ENCODE data around the gene RTEL1.
A peak's percentile ranks its signal among the peaks of the same experiment; 100 is the strongest.

The RTEL1 gene

DNA sequence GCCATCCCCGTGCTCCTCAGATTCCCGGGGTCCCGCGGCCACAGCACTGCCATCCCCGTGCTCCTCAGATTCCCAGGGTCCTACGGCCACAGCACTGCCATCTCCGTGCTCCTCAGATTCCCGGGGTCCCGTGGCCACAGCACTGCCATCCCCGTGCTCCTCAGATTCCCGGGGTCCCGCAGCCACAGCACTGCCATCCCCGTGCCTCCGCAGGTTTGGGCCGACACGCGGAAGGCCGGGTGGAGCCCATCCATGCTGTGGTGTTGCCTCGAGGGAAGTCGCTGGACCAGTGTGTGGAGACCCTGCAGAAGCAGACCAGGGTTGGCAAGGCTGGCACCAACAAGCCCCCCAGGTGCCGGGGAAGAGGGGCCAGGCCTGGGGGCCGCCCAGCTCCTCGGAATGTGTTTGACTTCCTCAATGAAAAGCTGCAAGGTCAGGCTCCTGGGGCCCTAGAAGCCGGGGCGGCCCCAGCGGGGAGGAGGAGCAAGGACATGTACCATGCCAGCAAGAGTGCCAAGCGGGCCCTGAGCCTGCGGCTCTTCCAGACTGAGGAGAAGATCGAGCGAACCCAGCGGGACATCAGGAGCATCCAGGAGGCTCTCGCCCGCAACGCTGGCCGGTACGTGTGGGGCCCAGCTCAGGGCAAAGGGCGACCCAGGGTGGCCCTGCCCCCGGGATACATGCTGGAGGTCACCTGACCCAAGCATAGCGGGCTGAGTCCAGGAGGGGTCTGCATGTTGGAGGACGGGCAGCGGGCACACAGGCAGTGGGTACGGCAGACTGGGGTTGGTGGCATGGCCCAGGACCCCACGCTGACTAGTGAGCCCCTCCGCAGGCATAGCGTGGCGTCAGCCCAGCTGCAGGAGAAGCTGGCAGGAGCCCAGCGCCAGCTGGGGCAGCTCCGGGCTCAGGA lies 77.1 kb downstream of the RTEL1 start:
- in situ Hi-C loops (cut with MboI; ENCODE audit: low pct_unique_long_range_greater_than_20kb, low sequenced_read_pairs, unreplicated experiment) = no loop called here
- no peak for TF ChIP-seq CTCF (IDR thresholded peaks at IDR 0.05; ENCODE audit: extremely low read depth, insufficient read depth, missing control alignments)
- DNase-seq (ENCODE audit: low spot score) = no peak

- TF ChIP-seq CTCF (IDR thresholded peaks at IDR 0.05; ENCODE audit: extremely low read depth, insufficient read depth, missing control alignments) = no peak
- in situ Hi-C loops (cut with MboI; ENCODE audit: low pct_unique_long_range_greater_than_20kb, low sequenced_read_pairs, unreplicated experiment) = no loop called here
- peak; percentile 79 for DNase-seq (ENCODE audit: low spot score)
Observed at GRCh38 chr20:63735859-63736718, 78.0 kb downstream of the RTEL1 start, which contains the start of gene LIME1. LIME1 (plus strand) TSS chr20:63736664; CDS start chr20:63737550, 886 bp downstream.

DNA sequence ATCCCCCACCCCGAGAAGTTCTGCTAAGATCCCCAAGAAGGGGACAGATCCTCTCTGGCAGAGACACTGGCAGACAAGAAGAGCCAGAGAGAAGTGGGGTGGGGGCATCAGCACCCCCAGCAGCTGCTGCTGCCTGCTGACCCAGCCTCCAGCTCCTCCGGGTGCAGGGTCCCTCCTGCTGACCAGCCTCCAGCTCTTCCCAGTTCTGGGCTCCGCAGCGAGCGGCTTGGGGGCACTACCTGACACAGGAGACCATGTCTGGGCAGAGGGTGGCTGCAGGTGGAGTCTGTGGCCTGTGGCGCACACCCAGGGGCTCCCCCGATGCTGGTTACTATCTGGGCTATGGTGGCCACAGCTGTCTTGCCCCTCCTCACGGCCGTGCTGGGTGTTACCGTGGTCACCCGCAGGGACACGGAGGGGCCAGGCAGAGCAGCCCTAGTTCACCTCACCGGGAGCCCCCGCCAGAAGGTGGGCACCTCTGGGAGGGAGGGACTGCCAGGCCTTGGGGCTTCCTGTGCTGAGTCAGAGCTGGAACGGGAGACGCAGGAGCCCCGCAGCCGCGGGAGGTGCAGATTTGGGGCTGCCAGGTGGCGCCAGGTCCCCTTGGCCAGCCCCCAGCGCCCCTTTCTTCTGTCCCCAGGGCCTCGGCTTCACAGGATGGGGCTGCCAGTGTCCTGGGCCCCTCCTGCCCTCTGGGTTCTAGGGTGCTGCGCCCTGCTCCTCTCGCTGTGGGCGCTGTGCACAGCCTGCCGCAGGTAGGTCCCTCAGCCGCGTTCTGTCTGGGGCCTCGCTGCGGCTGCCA lies 79.0 kb downstream of the RTEL1 start:
- TF ChIP-seq CTCF (IDR thresholded peaks at IDR 0.05; ENCODE audit: extremely low read depth, insufficient read depth, missing control alignments) = no peak
- peak; percentile 73 for DNase-seq (ENCODE audit: low spot score)
- in situ Hi-C loops (cut with MboI; ENCODE audit: low pct_unique_long_range_greater_than_20kb, low sequenced_read_pairs, unreplicated experiment) = no loop called here

- TF ChIP-seq CTCF (IDR thresholded peaks at IDR 0.05; ENCODE audit: extremely low read depth, insufficient read depth, missing control alignments) = no peak
- in situ Hi-C loops (cut with MboI; ENCODE audit: low pct_unique_long_range_greater_than_20kb, low sequenced_read_pairs, unreplicated experiment) = no loop called here
- DNase-seq (ENCODE audit: low spot score) = no peak
Observed at GRCh38 chr20:63737695-63737944, 79.5 kb downstream of the RTEL1 start.

GRCh38 chr20:63737945-63738686 lies 80.0 kb downstream of the RTEL1 start:
- in situ Hi-C loops (cut with MboI; ENCODE audit: low pct_unique_long_range_greater_than_20kb, low sequenced_read_pairs, unreplicated experiment) = no loop called here
- no peak for TF ChIP-seq CTCF (IDR thresholded peaks at IDR 0.05; ENCODE audit: extremely low read depth, insufficient read depth, missing control alignments)
- peak; percentile 74 for DNase-seq (ENCODE audit: low spot score)

All from GM13977 (cell line).